ENCODE data around the gene CNDP1.
A peak's percentile ranks its signal among the peaks of the same experiment; 100 is the strongest.
"Not testable (repeated sequence)": the region's sequence is repeated elsewhere in the genome, so short reads cannot be mapped to it uniquely, and the experiment has no call there.

Gene CNDP1, protein sequence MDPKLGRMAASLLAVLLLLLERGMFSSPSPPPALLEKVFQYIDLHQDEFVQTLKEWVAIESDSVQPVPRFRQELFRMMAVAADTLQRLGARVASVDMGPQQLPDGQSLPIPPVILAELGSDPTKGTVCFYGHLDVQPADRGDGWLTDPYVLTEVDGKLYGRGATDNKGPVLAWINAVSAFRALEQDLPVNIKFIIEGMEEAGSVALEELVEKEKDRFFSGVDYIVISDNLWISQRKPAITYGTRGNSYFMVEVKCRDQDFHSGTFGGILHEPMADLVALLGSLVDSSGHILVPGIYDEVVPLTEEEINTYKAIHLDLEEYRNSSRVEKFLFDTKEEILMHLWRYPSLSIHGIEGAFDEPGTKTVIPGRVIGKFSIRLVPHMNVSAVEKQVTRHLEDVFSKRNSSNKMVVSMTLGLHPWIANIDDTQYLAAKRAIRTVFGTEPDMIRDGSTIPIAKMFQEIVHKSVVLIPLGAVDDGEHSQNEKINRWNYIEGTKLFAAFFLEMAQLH

DNA sequence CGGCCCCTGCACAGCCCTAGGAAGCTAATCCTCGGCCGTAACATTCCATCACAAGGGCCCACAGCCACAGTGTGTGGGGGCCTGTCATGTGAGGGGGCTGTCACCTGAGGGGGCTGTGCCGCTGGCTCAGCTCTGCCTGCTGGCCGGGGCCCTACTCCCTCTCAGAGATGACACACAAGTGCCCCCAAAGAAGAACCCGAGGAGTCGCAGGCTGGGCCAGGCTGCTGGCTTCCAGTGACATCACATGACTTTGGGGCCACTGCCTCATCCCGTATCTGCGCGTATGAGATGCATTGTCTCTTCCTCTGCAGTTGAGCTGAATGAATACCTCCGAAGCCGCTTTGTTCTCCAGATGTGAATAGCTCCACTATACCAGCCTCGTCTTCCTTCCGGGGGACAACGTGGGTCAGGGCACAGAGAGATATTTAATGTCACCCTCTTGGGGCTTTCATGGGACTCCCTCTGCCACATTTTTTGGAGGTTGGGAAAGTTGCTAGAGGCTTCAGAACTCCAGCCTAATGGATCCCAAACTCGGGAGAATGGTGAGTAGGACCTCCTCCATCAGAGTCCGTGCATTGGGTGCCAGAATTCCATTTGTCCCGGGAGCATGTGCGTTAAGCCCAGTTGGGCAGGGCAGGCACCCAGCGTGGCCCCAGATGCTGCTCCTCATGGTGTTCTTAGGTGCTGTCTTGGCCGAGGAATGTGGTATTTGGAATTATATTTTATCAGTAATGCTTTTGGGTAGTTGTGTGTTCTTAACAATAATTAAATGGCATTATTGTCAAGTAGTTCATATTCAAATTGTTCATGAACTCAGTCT lies at the start of gene CNDP1:
CNDP1 (plus strand) TSS at position 351 of the 820 bp plus-strand sequence; CDS start at position 519, 168 bp downstream.
- DNase-seq = no peak

DNA sequence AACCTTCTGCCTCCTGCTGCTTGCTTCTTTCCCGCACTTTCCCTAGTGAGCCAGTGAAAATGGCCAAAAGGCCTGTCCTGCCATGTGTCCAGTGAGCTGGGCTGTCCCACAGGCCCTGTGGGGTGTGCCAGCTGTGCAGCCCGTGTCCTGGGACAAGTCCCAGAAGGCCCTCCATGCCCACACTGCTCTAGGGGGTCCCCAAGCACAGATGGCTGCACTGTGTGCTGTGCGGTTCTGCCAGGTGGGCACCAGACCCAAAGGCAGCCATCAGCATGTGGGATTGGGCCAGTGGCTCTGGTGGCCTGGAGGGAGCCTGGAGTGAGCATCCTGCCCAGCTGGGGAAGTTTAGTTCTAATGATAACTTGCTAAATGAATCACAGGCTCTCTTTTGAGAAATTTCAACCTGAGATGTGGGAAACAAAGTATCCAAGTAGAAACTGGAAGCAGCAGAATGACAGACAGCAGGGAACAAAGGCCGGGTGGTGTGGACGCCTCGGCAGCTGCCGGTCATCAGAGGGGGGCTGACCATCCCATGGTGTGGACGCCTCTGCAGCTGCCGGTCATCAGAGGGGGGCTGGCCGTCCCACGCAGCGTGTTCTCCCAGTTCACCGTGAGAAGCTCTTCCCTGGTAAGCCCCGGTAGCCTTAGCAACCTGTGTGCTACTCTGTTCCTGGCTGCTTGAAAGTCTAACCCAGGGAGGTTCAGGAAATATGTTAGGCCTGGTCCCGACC lies 48.0 kb upstream of the CNDP1 start:
- DNase-seq = peak; percentile 53

DNA sequence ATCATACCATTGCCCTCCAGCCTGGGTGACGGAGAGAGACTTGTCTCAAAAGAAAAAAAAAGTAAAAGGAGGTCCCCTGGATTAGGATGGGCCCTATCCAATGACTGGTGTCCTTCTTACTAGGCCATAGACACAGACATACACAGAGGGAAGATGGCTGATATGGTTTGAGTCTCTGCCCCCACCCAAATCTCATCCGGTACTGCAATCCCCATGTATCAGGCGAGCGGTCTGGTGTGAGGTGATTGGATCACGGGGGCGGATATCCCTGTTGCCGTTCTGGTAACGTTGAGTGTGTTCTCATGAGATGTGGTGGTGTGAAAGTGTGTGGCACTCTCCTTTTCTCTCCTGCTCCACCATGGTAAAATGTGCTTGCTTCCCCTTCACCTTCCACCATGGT lies 45.9 kb upstream of the CNDP1 start:
- no peak for DNase-seq

DNA sequence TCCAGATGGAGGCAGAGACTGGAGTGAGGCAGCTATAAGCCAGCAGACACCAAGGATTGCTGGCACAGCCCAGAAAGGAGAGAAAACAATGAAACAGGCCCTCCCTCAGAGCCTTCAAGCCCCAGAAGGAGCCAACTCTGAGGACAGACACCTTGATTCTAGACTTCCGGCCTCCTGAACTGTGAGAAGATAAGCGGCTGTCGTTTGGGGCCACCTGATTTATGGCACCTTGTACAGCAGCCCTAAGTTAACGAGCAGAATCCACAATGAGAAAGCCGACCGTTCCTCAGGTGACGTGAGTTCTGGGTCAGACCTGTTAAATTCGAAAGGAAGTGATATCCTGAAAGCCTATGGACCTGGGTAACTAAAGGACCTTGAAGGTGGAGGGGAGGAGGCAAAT lies 45.4 kb upstream of the CNDP1 start:
- DNase-seq = no peak

DNA sequence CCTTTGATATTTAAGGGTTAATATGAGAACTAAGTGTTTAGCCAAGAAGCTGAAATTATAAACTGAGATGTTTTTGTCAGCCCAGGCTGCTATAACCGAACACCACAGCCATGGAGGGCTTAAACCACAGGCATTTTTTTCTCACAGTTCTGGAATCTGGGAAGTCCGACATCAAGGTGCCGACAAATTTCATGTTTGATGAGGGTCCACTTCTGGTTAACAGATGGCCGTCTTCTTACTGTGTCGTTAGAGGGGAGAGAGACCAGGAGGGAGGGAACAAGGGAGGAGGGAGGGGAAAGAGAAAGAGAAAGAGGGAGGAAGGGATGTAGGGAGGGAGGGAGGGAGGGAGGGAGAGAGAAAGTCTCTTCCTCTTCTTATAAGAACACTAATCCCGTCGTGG lies 44.6 kb upstream of the CNDP1 start:
- peak; percentile 31 for DNase-seq

DNA sequence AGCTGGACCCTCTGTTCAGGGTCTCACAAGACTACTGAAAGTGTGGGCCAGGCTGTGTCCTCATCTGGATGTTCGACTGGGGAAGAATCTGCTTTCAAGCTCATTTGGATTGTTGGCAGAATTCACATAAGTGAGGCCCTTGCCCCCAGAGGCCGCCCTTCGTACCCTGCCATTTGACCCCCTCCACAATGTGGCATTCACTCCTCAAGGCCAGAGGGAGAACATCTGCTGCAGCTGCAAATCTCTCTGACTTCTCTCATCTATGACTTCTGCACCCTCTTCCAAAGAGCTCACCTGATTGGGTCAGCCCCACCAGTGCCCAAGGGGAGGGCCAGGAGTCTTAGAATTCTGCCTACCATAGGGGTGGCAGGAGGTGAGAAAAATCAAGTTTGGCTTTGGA lies 42.0 kb upstream of the CNDP1 start:
- DNase-seq = no peak

DNA sequence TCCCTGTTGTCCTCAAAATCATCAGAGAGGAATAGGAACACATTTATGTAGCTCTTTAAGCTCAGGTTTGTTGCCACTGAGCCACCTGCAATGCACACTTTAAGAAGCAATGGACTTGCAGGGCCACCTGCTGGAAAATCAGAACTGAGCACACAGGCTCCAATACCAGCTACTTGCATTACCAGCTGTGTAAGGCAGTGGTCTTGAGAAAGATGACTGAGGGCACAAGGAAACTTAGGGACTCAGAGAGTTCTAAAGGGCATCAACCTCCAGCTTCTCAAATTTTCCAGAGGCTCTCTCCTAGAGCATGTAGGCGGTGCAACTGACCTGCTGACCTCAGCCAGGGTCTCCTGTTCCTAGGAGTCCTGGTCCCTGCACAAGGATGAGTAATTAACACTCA lies 40.6 kb upstream of the CNDP1 start:
- peak; percentile 78 for DNase-seq

DNA sequence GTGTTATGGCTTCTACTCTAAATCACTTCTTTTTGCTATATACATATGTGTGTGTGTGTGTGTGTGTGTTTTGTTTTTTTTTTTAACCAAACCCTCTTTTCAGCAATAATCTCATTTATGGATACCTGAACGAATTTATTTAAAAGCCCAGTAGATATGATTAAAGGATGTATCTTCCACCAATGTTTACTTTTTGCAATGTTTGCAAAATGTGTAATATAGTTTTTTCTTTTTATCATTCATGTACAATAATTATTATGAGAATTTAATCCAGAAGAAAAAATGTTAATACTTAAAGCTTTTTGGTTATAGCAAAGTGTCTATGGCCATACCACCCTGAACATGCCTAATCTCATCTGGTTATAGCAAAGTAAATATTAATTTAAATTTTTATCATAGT lies 39.8 kb upstream of the CNDP1 start:
- DNase-seq = no peak

DNA sequence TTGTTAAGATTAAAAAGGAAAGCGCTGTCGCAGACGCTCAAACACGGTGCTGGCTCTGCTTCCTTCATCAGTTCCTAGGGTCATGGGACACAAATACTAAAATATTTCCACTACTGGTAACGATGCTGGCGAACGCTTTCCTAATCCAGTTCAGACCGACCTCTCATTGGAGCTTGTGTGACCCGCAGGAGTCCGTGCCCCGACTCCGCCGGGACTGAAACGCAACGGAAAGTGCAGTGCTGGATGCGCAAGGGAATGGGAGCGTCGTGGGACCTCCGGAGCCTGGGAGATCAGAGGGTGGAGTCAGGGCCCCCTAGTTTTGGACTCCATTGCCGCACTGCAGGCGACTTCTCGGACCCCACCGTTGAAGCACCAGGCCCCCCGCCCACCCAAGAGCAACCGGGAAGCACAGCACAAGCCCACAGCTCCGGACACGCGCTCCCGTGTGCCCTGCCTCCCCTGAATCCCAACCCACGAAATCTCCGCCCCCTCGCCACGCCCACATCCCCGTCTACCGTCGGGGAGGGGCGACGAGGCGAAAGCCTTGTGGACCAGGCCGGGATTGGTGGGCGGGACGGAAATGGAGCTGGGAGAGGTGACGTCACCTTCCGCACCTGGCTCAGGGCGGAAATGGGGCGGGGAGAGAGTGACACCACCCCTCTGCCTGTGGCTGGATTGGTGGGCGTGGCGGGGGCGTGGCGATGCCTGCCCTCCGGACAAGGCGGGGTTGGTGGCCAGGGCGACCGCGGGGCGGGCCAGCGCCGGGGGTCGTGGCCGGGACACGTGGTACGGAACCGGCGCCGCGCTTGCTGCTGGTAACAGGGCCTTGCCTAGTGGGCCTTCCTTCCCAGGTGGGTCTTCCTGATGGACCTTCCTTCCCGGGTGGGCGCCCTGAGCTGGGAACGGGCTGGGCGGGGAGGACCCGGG lies 38.5 kb upstream of the CNDP1 start, which contains the start of gene CNDP2:
CNDP2 (plus strand) TSS at position 783 of the 927 bp plus-strand sequence. CDS start 3,611 bp downstream, outside the sequence.
- peak; percentile 100 for DNase-seq

DNA sequence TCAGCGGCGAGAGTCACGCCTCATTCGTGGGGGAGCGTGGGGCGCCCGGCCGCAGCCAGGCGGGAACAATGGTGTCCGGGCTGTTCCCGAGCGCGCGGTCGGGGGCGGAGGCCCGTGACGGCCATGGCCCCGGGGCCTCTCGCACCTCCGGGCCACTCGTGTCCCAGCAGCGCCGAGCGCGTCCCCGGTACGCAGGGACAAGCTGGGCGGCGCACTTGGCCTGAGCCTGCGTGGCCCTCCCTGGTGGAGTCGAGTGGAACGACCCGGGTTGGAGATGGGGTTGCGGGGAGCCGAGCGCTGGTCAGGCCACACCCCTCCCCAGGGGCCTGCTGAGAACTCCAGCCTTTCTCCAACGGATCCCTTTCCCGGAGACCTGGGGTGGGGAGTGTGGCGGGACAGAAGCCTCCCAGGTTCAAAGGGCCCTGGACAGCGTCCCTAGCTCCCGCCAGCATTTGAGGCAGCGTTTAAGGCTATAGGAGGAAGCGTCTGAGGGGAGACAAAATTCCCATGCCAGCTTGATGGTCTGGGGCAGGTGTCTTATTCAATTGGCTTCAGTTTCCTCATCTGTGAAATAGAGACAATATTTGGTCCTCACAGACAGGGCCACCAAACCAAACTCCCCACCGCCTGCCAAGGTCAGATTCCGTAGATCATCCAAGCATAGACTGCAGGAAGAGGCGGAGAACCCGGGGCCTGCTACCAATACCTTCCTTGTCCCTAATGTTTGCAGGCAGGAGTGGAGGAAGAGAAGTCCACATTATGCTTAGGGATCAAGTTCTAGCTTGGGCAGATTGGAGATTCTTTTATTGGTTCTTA lies 37.6 kb upstream of the CNDP1 start:
- no peak for DNase-seq

DNA sequence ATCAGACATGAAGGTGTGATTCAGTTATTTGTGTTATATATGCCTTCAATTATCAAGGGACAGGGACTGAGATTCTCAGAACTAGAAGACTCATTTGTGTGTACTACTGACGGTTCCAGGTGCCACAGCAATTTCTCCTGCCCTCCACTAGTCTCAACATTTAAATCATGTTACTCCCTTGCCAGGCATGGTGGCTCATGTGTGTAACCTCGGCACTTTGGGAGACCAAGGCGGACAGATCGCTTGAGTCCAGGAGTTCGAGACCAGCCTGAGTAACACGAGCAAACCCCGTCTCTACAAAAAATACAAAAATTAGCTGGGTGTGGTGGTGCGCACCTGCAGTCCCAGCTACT lies 37.0 kb upstream of the CNDP1 start:
- no peak for DNase-seq

DNA sequence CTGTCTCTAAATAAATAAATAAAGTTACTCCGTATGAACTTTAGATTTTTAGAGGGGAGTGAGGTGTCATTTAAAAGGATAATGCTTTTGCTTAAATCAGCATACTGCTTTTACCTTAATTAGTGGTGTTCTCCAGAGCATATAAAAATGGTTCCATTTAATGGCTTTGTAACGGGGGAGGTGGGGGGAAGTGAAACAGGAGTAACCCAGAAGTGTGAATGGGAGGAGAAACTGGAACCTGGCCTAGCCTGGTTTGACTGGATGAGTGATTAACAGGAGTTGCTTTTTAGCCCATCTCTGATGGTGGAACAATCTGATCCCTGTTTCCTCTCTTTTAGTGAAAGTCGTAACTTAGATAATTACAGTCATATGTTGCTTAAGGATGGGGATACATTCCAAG lies 36.5 kb upstream of the CNDP1 start:
- no peak for DNase-seq

DNA sequence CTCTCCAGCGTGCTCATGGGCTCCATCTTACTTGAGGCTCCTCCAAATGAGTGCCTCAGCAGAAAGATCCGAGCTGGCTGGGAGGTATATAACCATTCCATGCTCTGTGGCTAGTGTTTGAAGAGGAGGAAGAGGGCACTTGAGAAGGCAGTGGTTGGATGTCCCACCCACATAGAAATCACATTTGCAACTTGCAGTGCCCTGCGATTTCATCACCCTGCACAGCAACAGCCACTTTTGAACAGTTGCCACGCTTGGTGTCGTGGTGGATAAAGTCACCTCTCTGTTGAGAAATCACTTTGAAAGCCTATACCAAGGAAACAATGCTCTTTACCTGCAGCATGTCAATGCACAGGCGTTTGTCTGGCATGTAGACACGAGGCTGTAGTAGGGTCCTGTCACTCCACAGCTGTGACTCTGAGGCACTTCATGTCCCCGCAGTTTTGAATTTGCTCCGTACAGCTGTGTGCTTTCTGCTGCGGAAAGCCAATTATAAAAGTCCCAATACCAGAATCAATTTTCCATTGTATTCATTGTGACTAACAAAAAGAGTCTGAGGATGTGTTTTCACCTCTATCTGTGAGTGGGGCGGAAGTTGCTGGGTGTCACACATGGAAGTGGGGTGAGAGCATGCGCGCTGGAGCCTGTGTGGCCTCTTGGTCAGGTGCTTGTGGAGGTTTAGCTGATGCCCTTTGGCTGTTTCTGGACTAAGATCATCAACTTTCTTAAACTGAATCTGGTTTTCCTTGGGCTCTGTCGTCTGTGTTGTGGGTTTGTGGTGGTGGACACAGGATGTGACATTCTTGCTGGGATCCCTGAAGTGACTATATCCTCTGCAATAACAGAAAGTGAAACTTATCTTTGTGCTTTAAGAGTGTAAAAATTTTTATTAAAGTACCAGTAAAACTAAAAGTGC lies 35.3 kb upstream of the CNDP1 start:
- no peak for DNase-seq

DNA sequence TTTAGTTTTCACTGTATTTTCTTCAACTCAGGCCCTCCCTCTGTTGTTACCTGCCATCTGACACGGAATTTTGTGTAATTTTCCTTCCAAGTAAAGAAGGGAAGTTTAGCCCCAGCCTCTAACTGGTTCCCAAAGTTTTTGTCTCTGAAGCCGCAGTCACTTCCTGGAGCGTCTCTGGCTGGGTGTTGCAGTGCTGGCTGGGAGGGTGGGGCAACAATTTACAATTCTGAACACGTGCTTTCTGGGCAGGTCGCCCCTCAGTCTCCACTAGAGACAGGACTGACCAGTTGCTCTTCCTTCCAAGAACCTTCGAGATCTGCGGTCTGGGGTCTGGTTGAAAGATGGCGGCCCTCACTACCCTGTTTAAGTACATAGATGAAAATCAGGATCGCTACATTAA lies 34.7 kb upstream of the CNDP1 start:
- no peak for DNase-seq

DNA sequence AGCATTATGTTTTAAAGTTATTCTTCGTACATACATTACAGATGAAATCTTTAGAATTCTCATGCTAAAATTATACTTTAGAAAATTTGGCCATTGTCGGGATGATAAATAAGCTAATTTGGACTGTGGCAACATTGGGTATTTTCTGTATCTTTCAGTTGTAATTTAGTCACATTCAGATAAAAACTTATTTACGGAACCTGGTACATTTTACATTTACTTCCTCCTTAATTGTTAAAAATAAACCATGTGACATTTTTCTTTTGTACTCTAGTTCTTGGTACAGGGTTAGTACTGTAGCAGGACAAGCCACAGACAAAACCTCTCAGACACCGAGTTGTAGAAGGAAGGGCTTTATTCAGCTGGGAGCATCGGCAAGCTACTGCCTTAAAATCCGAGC lies 33.9 kb upstream of the CNDP1 start:
- no peak for DNase-seq

DNA sequence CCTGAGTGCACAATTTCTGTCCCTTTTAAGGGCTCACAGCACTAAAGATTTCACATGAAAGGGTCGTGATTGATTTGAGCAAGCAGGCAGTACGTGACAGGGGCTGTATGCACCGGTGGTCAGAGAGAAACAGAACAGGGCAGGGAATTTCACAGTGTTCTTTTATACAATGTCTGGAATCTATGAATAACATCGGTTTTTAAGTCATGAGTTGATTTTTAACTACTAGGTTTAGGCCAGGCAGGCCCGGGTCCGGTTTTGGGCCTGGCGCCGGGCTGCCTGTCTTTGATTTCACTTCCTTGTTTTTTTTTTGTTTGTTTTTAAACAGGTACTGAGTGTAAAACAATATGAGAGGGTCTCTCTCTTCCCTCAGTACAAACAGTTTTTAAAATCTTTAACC lies 33.5 kb upstream of the CNDP1 start:
- not testable (repeated sequence) for DNase-seq

DNA sequence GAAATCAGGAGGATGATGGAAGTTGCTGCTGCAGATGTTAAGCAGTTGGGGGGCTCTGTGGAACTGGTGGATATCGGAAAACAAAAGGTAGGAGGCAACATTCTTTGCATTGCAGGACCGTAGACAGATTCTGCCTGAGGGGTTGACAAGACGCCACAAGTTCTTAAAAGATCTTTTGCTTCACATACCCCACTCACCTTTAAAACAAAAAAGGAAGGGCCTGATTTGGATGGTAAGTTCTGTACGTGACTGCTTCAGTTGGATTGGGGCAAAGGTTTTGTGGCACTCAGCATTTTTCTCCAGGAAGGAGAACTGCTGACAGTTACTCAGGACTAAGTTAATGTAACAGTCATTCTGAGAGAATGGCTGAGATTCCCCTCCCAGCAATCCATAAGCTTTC lies 32.9 kb upstream of the CNDP1 start:
- peak; percentile 27 for DNase-seq

DNA sequence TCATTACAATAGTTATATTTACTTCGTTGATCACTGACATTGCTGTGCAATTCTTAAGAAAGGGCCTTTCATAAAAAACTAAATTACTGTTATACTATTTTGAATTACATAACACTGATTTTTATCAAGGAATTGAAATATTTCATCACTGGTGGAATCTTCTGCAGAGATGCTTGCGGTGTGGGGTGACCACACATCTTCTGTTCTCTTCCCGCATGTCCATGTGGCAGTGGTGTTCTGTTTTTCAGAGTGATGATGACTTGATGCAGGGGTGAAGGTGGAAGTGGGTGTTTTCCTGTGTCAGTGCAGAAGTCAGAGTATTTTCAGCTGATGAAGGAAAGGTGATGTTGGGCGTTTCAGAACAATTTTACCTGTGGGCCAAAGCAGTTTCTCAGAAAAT lies 31.2 kb upstream of the CNDP1 start:
- no peak for DNase-seq

DNA sequence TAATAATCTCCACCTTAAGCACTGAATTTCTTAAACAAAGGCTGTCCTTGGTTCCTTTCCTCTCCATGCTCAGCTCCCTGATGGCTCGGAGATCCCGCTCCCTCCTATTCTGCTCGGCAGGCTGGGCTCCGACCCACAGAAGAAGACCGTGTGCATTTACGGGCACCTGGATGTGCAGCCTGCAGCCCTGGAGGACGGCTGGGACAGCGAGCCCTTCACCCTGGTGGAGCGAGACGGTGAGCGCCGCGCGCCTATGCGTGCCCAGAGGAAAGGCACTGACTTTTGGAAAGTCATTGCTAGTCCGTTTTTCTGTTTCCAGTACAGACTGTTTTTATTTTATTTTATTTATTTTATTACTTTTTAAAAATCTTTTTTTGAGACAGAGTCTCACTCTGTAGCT lies 28.5 kb upstream of the CNDP1 start:
- no peak for DNase-seq

DNA sequence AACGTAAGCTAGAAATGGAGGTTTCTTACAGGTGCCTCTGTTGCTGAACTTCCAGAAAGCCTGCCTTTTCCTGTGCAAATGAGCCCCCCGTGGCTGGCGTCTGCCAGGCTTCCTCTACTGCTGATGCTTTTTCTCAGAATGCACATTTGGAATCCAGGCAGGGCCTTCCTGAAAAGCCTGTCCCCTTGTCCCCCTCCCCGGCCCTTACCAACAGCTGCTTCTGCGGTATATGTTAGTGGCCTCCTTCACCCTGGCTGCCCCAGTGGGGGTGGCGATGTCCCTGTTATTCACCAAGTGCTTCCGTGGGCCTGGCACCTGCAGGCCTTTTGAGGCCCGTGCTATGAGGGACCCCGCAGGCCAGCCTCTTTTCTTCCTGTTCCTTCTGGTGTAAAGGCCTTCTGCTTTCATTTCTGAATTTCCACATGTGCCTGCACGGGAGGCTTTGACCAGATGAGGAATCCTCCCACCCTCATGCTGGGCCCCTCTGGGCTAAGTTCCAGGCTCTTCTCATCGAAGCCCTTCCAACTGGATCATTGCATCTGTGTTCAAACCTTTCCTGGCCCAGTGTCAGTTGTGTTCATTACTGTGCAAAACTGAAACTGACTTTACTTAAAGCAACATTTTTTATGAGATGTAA lies 27.7 kb upstream of the CNDP1 start:
- peak; percentile 72 for DNase-seq

Measured in eye (tissue), 1 donor.